Anterior cingulate cortex (tissue), 58 donors: Measurements from ENCODE around the gene COL4A2.

Source experiments
- DNase-seq, 58 donors: peaks; one replicate each; lab custom pipeline; 2025; lab: John Stamatoyannopoulos, UW

Gene COL4A2

DNA sequence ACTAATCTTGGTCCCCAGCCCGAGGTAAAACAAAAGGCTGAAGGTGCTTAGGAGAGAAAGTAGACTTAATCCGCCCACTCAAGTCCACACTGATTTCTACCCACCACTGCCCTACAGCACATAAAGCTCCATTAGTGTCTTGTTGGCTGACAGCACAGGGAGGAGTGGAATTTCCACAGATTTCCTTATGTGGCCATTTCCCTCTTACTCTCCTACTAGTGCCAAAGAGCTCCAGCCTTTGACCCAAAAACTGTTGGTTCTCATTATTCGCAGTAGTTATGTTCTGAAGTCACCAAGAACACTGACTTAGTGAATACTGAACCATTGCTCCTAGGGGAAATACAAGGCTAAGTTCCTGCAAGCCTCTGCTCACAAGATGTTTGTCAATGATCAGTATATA lies 193.3 kb downstream of the COL4A2 start:
- DNase-seq, result no peak

DNA sequence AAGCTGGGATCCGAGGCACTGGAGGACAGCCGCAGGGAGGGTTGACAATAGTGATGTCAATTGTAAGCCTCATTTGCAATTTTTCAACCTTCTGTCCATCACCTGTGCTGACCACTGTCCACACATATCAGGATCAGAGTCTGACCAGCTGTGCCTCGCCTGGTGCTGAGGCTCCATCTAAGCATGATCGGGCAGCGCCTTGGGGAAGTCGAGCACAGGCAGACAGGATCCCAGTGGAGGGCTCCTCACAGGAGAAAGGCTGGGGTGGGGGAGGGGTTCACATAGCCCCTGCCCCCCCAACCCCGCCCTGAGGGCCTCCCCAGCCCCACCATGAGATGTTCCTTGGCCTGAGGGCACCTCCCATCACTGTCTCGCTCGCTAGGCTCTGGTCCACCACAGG lies 194.1 kb downstream of the COL4A2 start:
- DNase-seq, result no peak

- DNase-seq, result no peak
Measured at GRCh38 chr13:110503037-110503901, 196.2 kb downstream of the COL4A2 start.

GRCh38 chr13:110503979-110504499 lies 197.0 kb downstream of the COL4A2 start:
- no peak for DNase-seq

- DNase-seq, result no peak
Measured at GRCh38 chr13:110505594-110505993, 198.5 kb downstream of the COL4A2 start.

DNA sequence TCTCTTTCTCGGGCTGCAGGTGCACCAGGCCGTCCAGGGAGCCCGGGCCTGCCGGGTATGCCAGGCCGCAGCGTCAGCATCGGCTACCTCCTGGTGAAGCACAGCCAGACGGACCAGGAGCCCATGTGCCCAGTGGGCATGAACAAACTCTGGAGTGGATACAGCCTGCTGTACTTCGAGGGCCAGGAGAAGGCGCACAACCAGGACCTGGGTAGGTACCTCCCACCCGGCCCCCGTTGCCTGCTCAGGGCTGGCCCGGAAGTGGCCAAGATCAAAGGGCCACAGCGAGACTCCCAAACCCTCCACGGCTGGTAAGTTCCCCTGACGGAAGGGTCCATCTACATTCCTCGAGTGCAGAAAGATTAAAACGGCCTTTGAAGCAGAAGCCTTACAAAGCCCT lies 199.3 kb downstream of the COL4A2 start:
- no peak for DNase-seq

DNA sequence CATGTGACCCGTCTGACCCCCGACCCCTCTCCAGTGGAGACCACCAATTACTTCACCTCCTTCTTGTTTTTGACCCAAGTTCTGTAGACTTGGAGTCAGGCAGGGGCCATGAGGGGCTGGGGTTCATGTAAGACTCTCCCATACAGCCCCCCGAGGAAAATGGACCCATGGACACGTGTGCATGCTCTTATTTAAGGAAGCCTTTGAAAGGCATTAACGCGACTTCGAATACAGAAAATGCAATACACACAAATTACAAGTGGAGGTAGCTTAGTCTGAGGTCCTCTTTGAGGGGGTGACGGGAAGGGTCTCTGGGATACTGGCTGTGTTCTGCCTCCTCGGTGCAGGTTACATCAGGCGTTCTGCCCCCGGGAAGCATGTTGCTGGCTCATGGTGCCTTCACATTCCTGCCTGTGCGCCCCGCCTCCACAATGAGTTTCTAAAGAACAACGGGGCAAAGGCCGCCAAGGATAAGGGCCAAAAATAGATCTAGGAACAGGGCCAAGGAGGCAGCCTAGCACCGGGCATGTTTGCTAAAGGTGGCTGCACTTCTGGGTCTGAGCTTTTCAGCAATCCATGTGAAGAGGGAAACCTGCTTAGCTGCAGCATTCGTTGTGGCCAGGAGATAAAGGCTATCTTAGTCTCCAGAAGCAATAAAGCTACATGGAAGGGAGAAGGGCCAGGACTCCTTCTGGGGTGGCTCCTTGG lies 199.9 kb downstream of the COL4A2 start:
- DNase-seq, result peak in 1 of 58 donors; percentile 17

DNA sequence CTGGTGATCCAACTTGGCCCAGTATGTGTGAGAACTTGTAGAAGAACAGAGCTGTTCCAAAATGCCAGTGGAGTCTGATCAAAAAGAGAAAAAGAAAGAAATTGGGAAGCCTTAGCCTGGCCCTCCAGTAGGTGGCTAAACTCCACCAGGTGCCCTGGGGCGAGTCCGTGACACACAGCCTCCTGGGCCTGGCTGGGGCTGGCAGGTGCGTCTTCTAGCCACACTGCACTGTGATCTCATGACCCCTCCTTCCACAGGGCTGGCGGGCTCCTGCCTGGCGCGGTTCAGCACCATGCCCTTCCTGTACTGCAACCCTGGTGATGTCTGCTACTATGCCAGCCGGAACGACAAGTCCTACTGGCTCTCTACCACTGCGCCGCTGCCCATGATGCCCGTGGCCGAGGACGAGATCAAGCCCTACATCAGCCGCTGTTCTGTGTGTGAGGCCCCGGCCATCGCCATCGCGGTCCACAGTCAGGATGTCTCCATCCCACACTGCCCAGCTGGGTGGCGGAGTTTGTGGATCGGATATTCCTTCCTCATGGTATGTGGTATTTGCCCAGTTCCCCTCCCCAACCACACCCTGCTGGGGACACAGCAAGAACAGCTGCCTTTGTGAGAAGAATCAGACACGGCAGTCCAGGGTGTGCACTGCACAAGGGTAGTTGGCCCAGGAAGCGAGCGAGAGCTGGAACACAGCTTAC lies 200.7 kb downstream of the COL4A2 start:
- no peak for DNase-seq

GRCh38 chr13:110509478-110509926 lies 202.4 kb downstream of the COL4A2 start:
- no peak for DNase-seq

- peak in 1 of 58 donors; percentile 8 for DNase-seq
Measured at GRCh38 chr13:110509971-110510786, 203.1 kb downstream of the COL4A2 start.

- DNase-seq, result no peak
Measured at GRCh38 chr13:110511509-110512181, 204.6 kb downstream of the COL4A2 start.

DNA sequence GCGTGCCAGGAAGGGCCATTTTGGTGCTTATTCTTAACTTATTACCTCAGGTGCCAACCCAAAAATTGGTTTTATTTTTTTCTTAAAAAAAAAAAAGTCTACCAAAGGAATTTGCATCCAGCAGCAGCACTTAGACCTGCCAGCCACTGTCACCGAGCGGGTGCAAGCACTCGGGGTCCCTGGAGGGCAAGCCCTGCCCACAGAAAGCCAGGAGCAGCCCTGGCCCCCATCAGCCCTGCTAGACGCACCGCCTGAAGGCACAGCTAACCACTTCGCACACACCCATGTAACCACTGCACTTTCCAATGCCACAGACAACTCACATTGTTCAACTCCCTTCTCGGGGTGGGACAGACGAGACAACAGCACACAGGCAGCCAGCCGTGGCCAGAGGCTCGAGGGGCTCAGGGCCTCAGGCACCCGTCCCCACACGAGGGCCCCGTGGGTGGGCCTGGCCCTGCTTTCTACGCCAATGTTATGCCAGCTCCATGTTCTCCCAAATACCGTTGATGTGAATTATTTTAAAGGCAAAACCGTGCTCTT lies 205.2 kb downstream of the COL4A2 start:
- DNase-seq, result no peak

DNA sequence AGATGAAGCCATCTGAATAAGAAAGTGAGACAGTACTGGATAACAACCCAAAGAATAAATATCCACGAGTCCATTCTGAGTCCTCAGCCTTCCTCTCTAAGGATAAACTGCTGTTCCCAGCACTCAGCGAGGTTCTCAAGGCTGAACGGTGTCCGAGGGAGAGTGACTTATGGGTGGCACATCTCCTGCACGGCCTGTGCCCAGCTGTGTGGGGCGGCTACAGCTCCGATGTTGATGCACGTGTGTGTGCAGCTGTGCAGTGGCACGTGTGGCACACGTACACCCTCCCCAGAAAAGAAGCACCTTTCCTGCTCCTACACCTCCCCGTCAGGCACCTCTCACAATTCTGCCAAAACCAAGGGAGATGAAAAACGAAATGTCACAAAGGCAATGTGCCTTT lies 209.4 kb downstream of the COL4A2 start:
- DNase-seq, result no peak

DNA sequence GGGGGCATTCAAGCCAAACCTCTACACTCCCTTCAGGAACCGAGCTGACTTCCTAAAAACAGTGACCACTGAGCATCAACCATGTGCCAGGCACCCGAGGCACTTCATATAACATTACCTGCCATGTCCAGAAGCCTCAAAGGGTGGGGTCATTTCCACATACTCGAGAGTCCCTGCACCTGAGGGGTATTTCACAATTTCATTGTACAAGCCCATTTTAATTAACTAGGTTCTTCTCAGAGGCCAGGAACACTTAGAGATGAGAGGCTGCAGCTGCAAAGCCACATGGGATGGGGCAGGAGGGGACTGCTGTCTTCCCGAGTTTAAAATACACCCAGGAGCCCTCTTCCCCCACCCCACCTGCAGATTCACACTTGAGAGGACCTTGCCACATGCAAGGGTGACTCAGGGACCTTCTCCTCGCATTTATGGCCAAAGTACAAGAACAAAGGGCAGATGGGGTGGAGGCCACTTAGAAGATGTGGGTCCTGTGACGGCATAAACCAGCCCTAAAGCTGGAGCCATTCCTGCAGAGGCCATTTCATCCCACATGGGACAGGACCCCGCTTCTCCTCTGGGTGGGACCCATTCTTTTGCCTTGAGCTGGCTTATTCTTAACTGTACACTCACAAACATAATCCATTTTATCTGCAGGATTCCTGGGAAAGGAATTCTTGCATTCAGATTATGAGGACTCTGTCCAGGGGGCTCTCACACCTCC lies 210.6 kb downstream of the COL4A2 start:
- DNase-seq, result no peak

DNA sequence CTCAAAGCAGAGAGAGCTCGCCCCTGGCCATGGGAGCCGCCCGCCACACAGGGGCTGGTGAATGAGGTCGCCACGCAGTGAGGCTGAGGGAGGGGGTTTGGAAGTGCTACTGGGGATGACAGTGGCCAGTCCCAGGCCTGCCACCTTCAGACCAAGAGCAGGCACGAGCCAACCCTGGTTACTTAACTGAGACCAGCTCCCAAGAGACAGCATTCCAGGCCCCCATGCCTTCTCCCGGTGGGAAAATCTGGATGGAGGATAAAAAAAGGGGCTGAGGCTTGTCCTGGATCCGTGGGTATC lies 211.1 kb downstream of the COL4A2 start:
- DNase-seq, result no peak

GRCh38 chr13:110518571-110518970 lies 211.5 kb downstream of the COL4A2 start:
- DNase-seq, result no peak

GRCh38 chr13:110519046-110519445 lies 212.0 kb downstream of the COL4A2 start:
- DNase-seq, result no peak

GRCh38 chr13:110519506-110519905 lies 212.4 kb downstream of the COL4A2 start:
- DNase-seq, result no peak
